Measurements from ENCODE around the gene HOXA11.

The HOXA11 gene

DNA sequence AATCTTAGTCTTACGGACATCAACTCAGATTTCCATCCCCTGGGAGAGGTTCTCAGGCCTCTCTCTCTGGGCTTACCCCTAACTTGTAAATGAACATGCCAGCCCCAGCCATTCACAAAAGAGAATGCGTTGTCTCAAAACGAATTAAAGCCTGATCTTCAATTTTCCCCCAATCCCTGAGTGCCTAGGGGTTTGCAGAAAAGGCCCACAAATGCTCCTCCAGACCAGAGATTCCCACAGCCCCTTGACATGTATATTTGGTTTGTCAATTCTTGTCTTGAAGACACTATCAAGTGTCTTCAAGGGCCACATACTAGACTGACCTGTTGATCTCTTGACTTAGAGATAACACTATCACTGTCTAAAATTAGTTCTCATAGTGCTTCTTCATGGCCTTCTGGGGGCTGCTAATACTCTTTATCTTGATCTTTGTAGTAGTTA is 26.8 kb upstream of the HOXA11 start:
- H3K23ac ChIP-seq (ENCODE audit: low read length): no peak overlapping the region
- H3K4ac ChIP-seq (ENCODE audit: low read depth, low read length): no peak overlapping the region
- H3K79me1 ChIP-seq (ENCODE audit: low read length): no peaks in the 10 kb centered on the region
- DNase-seq: no peak
- H3K79me2 ChIP-seq (ENCODE audit: control insufficient read depth, insufficient read depth, low read length, poor library complexity): no peaks in the 10 kb centered on the region
- H2BK12ac ChIP-seq (ENCODE audit: low read length): no peak overlapping the region
- H2BK120ac ChIP-seq (ENCODE audit: insufficient read depth, low read length, poor library complexity): no peak overlapping the region
- no peak overlapping the region for H3K27ac ChIP-seq (ENCODE audit: low read depth, low read length)
- no peak overlapping the region for H3K9ac ChIP-seq (ENCODE audit: low read length)
- H3K36me3 ChIP-seq (ENCODE audit: control insufficient read depth in 1 of 2, insufficient read depth in 2 of 2, low read length in 2 of 2): no peaks in the 10 kb centered on the region
- peaks cover 75% of the 10 kb centered on the region for H3K27me3 ChIP-seq (ENCODE audit: insufficient read depth, low read length)
- H3K9me3 ChIP-seq (ENCODE audit: insufficient read depth, low read depth, low read length): peaks cover 5% of the 10 kb centered on the region
- no peak overlapping the region for H3K4me2 ChIP-seq (ENCODE audit: low read length)
- no CpG with 5 or more reads among the region's 3 CpGs for WGBS (ENCODE audit: extremely low coverage, insufficient coverage, insufficient read length)
- H2BK5ac ChIP-seq (ENCODE audit: low read depth, low read length, poor library complexity): no peak overlapping the region
- H4K91ac ChIP-seq (ENCODE audit: low read depth, low read length): no peak overlapping the region
- H4K8ac ChIP-seq (ENCODE audit: low read depth, low read length): no peak overlapping the region
- H3K18ac ChIP-seq (ENCODE audit: low read length): no peak overlapping the region
- no peak overlapping the region for H4K12ac ChIP-seq (ENCODE audit: low read depth, low read length)
- no peak overlapping the region for H3K14ac ChIP-seq (ENCODE audit: low read length)
- H2AFZ ChIP-seq (ENCODE audit: insufficient read depth, low read length, poor library complexity): no peak overlapping the region
- peaks cover 0 to 5% of the 10 kb centered on the region in 2 experiments for H3K4me1 ChIP-seq (ENCODE audit: control insufficient read depth in 1 of 2, insufficient read depth in 2 of 2, low read length in 2 of 2)
- no peak overlapping the region for H2AK5ac ChIP-seq (ENCODE audit: low read length)
- no peak overlapping the region for H3K4me3 ChIP-seq (ENCODE audit: low read depth, low read length)

GRCh38 chr7:27211084-27211446 is 26.0 kb upstream of the HOXA11 start:
- H3K4me1 ChIP-seq (ENCODE audit: control insufficient read depth in 1 of 2, insufficient read depth in 2 of 2, low read length in 2 of 2): peaks cover 0 to 5% of the 10 kb centered on the region in 2 experiments
- no peak overlapping the region for H3K4me2 ChIP-seq (ENCODE audit: low read length)
- DNase-seq: no peak
- no peak overlapping the region for H3K18ac ChIP-seq (ENCODE audit: low read length)
- no peak overlapping the region for H4K8ac ChIP-seq (ENCODE audit: low read depth, low read length)
- H2AK5ac ChIP-seq (ENCODE audit: low read length): no peak overlapping the region
- H3K9ac ChIP-seq (ENCODE audit: low read length): no peak overlapping the region
- no CpG with 5 or more reads among the region's 1 CpG for WGBS (ENCODE audit: extremely low coverage, insufficient coverage, insufficient read length)
- H3K23ac ChIP-seq (ENCODE audit: low read length): no peak overlapping the region
- H3K9me3 ChIP-seq (ENCODE audit: insufficient read depth, low read depth, low read length): peaks cover 5% of the 10 kb centered on the region
- no peak overlapping the region for H3K4ac ChIP-seq (ENCODE audit: low read depth, low read length)
- H3K79me2 ChIP-seq (ENCODE audit: control insufficient read depth, insufficient read depth, low read length, poor library complexity): no peaks in the 10 kb centered on the region
- no peak overlapping the region for H4K91ac ChIP-seq (ENCODE audit: low read depth, low read length)
- no peaks in the 10 kb centered on the region for H3K79me1 ChIP-seq (ENCODE audit: low read length)
- no peak overlapping the region for H4K12ac ChIP-seq (ENCODE audit: low read depth, low read length)
- H3K27ac ChIP-seq (ENCODE audit: low read depth, low read length): no peak overlapping the region
- H3K27me3 ChIP-seq (ENCODE audit: insufficient read depth, low read length): peaks cover 72% of the 10 kb centered on the region
- no peak overlapping the region for H2AFZ ChIP-seq (ENCODE audit: insufficient read depth, low read length, poor library complexity)
- no peak overlapping the region for H2BK120ac ChIP-seq (ENCODE audit: insufficient read depth, low read length, poor library complexity)
- H3K14ac ChIP-seq (ENCODE audit: low read length): no peak overlapping the region
- no peak overlapping the region for H2BK5ac ChIP-seq (ENCODE audit: low read depth, low read length, poor library complexity)
- H3K4me3 ChIP-seq (ENCODE audit: low read depth, low read length): no peak overlapping the region
- no peaks in the 10 kb centered on the region for H3K36me3 ChIP-seq (ENCODE audit: control insufficient read depth in 1 of 2, insufficient read depth in 2 of 2, low read length in 2 of 2)
- H2BK12ac ChIP-seq (ENCODE audit: low read length): no peak overlapping the region

- Histone ChIP-seq H4K12ac (ENCODE audit: low read depth, low read length) (no peak overlapping the region), H3K79me1 (ENCODE audit: low read length) (no peaks in the 10 kb centered on the region), H3K18ac (ENCODE audit: low read length) (no peak overlapping the region), H3K36me3 (ENCODE audit: control insufficient read depth in 1 of 2, insufficient read depth in 2 of 2, low read length in 2 of 2) (no peaks in the 10 kb centered on the region), H3K27me3 (ENCODE audit: insufficient read depth, low read length) (peaks cover 73% of the 10 kb centered on the region), H3K14ac (ENCODE audit: low read length) (no peak overlapping the region), H2AK5ac (ENCODE audit: low read length) (no peak overlapping the region), H2BK12ac (ENCODE audit: low read length) (no peak overlapping the region), H3K4ac (ENCODE audit: low read depth, low read length) (no peak overlapping the region), H3K9ac (ENCODE audit: low read length) (no peak overlapping the region), H2BK120ac (ENCODE audit: insufficient read depth, low read length, poor library complexity) (no peak overlapping the region), H3K4me3 (ENCODE audit: low read depth, low read length) (no peak overlapping the region), H4K8ac (ENCODE audit: low read depth, low read length) (no peak overlapping the region), H3K4me2 (ENCODE audit: low read length) (peak overlapping the region; percentile 53), H3K23ac (ENCODE audit: low read length) (no peak overlapping the region), H3K9me3 (ENCODE audit: insufficient read depth, low read depth, low read length) (peaks cover 7% of the 10 kb centered on the region), H4K91ac (ENCODE audit: low read depth, low read length) (no peak overlapping the region), H2BK5ac (ENCODE audit: low read depth, low read length, poor library complexity) (no peak overlapping the region), H2AFZ (ENCODE audit: insufficient read depth, low read length, poor library complexity) (no peak overlapping the region), H3K4me1 (ENCODE audit: control insufficient read depth in 1 of 2, insufficient read depth in 2 of 2, low read length in 2 of 2) (peaks cover 0 to 7% of the 10 kb centered on the region in 2 experiments), H3K79me2 (ENCODE audit: control insufficient read depth, insufficient read depth, low read length, poor library complexity) (no peaks in the 10 kb centered on the region), H3K27ac (ENCODE audit: low read depth, low read length) (no peak overlapping the region)
- WGBS (ENCODE audit: extremely low coverage, insufficient coverage, insufficient read length): no CpG with 5 or more reads among the region's 32 CpGs
- DNase-seq: peak in 1 of 2 donors; percentile 61
Observed at GRCh38 chr7:27210441-27211083, 25.5 kb upstream of the HOXA11 start.

DNA sequence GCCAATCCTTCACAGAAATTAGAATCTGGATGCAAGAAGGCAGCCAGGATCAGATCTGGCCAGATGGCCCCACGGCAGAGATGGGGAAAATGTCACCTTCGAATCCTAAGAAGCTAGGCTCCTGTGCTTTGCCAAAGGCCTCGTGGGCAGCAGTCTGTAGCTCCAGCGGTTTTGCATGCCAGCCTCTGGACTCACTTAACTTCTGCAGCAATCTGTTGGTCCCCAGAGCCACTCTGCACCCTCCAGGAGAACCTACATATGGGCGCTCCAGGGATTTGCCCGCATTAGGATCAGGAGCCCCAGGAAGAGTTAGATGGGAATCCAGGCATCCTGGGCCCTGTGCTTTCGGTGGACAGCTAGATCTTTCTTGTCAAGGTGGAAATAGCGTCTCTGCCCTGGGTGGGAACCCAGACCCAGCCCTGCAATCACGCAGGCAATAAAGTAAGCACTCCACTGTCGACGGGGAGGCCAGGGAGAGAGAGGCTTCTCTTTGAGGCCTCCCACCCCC is 25.0 kb upstream of the HOXA11 start:
- peak in 1 of 2 donors; percentile 39 for DNase-seq
- H3K36me3 ChIP-seq (ENCODE audit: control insufficient read depth in 1 of 2, insufficient read depth in 2 of 2, low read length in 2 of 2): no peaks in the 10 kb centered on the region
- no peak overlapping the region for H3K18ac ChIP-seq (ENCODE audit: low read length)
- no peaks in the 10 kb centered on the region for H3K79me2 ChIP-seq (ENCODE audit: control insufficient read depth, insufficient read depth, low read length, poor library complexity)
- peaks cover 76% of the 10 kb centered on the region for H3K27me3 ChIP-seq (ENCODE audit: insufficient read depth, low read length)
- no peak overlapping the region for H3K4ac ChIP-seq (ENCODE audit: low read depth, low read length)
- no peak overlapping the region for H3K27ac ChIP-seq (ENCODE audit: low read depth, low read length)
- H3K14ac ChIP-seq (ENCODE audit: low read length): no peak overlapping the region
- no peaks in the 10 kb centered on the region for H3K79me1 ChIP-seq (ENCODE audit: low read length)
- H2AFZ ChIP-seq (ENCODE audit: insufficient read depth, low read length, poor library complexity): no peak overlapping the region
- H2BK12ac ChIP-seq (ENCODE audit: low read length): no peak overlapping the region
- H3K4me3 ChIP-seq (ENCODE audit: low read depth, low read length): no peak overlapping the region
- H3K9ac ChIP-seq (ENCODE audit: low read length): no peak overlapping the region
- no peak overlapping the region for H4K91ac ChIP-seq (ENCODE audit: low read depth, low read length)
- H2BK120ac ChIP-seq (ENCODE audit: insufficient read depth, low read length, poor library complexity): no peak overlapping the region
- H3K9me3 ChIP-seq (ENCODE audit: insufficient read depth, low read depth, low read length): peaks cover 8% of the 10 kb centered on the region
- H2BK5ac ChIP-seq (ENCODE audit: low read depth, low read length, poor library complexity): no peak overlapping the region
- H4K12ac ChIP-seq (ENCODE audit: low read depth, low read length): no peak overlapping the region
- no peak overlapping the region for H3K4me2 ChIP-seq (ENCODE audit: low read length)
- no peak overlapping the region for H4K8ac ChIP-seq (ENCODE audit: low read depth, low read length)
- H3K23ac ChIP-seq (ENCODE audit: low read length): no peak overlapping the region
- WGBS (ENCODE audit: extremely low coverage, insufficient coverage, insufficient read length): no CpG with 5 or more reads among the region's 11 CpGs
- H3K4me1 ChIP-seq (ENCODE audit: control insufficient read depth in 1 of 2, insufficient read depth in 2 of 2, low read length in 2 of 2): peaks cover 1 to 13% of the 10 kb centered on the region in 2 experiments
- no peak overlapping the region for H2AK5ac ChIP-seq (ENCODE audit: low read length)

Data from trophoblast cell (in vitro differentiated cells and primary cell).